ENCODE data around the gene TMEM151B.

DNA sequence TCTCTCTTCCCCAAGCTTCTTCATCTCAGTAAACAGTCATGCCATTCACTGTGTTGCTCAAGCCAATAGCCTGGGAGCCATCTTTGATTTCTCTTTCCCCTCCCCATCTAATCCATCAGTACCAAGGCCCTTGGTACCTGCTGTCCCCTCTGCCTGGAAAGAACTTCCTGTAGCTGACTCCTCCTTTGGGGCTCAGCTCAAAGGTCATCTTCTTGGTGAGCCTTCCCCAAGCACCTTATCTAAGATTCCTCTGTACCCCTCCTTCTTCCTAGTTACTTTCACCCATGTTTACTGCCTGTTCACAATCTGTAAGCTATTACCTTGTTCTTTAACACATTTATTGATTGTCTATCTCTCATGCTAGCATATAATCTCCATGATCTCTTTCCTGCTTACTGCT is 39.4 kb downstream of the TMEM151B start:
- TF ChIP-seq POLR2AphosphoS5 (IDR thresholded peaks at IDR 0.05) (no peak), POLR2A (IDR thresholded peaks at IDR 0.05) (no peak)
- TF ChIP-seq, protein P1, sequence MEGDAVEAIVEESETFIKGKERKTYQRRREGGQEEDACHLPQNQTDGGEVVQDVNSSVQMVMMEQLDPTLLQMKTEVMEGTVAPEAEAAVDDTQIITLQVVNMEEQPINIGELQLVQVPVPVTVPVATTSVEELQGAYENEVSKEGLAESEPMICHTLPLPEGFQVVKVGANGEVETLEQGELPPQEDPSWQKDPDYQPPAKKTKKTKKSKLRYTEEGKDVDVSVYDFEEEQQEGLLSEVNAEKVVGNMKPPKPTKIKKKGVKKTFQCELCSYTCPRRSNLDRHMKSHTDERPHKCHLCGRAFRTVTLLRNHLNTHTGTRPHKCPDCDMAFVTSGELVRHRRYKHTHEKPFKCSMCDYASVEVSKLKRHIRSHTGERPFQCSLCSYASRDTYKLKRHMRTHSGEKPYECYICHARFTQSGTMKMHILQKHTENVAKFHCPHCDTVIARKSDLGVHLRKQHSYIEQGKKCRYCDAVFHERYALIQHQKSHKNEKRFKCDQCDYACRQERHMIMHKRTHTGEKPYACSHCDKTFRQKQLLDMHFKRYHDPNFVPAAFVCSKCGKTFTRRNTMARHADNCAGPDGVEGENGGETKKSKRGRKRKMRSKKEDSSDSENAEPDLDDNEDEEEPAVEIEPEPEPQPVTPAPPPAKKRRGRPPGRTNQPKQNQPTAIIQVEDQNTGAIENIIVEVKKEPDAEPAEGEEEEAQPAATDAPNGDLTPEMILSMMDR (IDR thresholded peaks at IDR 0.05) = no peak
